ENCODE data around the gene ALPG.
"Not testable (repeated sequence)": the region's sequence is repeated elsewhere in the genome, so short reads cannot be mapped to it uniquely, and the experiment has no call there.

Gene ALPG

GRCh38 chr2:232389327-232389726 lies 17.3 kb upstream of the ALPG start:
- DNase-seq (ENCODE audit: extremely low read depth, low read depth): no peak
- TF ChIP-seq, protein P1, sequence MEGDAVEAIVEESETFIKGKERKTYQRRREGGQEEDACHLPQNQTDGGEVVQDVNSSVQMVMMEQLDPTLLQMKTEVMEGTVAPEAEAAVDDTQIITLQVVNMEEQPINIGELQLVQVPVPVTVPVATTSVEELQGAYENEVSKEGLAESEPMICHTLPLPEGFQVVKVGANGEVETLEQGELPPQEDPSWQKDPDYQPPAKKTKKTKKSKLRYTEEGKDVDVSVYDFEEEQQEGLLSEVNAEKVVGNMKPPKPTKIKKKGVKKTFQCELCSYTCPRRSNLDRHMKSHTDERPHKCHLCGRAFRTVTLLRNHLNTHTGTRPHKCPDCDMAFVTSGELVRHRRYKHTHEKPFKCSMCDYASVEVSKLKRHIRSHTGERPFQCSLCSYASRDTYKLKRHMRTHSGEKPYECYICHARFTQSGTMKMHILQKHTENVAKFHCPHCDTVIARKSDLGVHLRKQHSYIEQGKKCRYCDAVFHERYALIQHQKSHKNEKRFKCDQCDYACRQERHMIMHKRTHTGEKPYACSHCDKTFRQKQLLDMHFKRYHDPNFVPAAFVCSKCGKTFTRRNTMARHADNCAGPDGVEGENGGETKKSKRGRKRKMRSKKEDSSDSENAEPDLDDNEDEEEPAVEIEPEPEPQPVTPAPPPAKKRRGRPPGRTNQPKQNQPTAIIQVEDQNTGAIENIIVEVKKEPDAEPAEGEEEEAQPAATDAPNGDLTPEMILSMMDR (IDR thresholded peaks at IDR 0.05; ENCODE audit: low read depth, low read length, missing control alignments): no peak
- no peak overlapping the region for H3K4me3 ChIP-seq (replicated peaks; ENCODE audit: low read depth, low read length)

GRCh38 chr2:232390661-232391060 lies 16.0 kb upstream of the ALPG start:
- no peak for DNase-seq (ENCODE audit: extremely low read depth, low read depth)
- TF ChIP-seq, protein P1 (IDR thresholded peaks at IDR 0.05; ENCODE audit: low read depth, low read length, missing control alignments): no peak
- H3K4me3 ChIP-seq (replicated peaks; ENCODE audit: low read depth, low read length): no peak overlapping the region

- TF ChIP-seq, protein P1 (IDR thresholded peaks at IDR 0.05; ENCODE audit: low read depth, low read length, missing control alignments): no peak
- no peak for DNase-seq (ENCODE audit: extremely low read depth, low read depth)
- H3K4me3 ChIP-seq (replicated peaks; ENCODE audit: low read depth, low read length): no peak overlapping the region
Observed at GRCh38 chr2:232393556-232393955, 13.1 kb upstream of the ALPG start.

- not testable (repeated sequence) for DNase-seq (ENCODE audit: extremely low read depth, low read depth); H3K4me3 ChIP-seq (replicated peaks; ENCODE audit: low read depth, low read length)
Observed at GRCh38 chr2:232394431-232394830, 12.2 kb upstream of the ALPG start.

DNA sequence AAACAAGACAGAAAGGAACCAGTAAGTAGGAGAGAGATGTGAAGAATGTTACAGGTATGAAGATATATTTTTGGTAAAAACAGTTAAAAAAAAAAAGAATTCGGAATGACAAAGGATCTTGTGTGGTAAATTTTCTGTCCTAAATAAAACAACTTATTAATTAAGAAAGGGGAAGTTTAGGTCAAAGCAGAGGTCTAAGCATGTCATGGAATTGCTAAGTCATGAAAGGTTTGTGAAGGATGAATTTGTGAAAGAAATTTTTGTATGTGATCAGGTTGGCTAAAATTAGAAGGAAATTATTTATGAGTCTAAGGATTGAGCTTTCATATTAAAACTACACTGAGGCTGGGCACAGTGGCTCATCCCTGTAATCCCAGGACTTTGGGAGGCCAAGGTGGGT lies 11.1 kb upstream of the ALPG start:
- H3K4me3 ChIP-seq (replicated peaks; ENCODE audit: low read depth, low read length): no peak overlapping the region
- DNase-seq (ENCODE audit: extremely low read depth, low read depth): no peak
- TF ChIP-seq, protein P1 (IDR thresholded peaks at IDR 0.05; ENCODE audit: low read depth, low read length, missing control alignments): no peak

- DNase-seq (ENCODE audit: extremely low read depth, low read depth): no peak
- H3K4me3 ChIP-seq (replicated peaks; ENCODE audit: low read depth, low read length): no peak overlapping the region
- TF ChIP-seq, protein P1 (IDR thresholded peaks at IDR 0.05; ENCODE audit: low read depth, low read length, missing control alignments): no peak
Observed at GRCh38 chr2:232396683-232397082, 10.0 kb upstream of the ALPG start.

DNA sequence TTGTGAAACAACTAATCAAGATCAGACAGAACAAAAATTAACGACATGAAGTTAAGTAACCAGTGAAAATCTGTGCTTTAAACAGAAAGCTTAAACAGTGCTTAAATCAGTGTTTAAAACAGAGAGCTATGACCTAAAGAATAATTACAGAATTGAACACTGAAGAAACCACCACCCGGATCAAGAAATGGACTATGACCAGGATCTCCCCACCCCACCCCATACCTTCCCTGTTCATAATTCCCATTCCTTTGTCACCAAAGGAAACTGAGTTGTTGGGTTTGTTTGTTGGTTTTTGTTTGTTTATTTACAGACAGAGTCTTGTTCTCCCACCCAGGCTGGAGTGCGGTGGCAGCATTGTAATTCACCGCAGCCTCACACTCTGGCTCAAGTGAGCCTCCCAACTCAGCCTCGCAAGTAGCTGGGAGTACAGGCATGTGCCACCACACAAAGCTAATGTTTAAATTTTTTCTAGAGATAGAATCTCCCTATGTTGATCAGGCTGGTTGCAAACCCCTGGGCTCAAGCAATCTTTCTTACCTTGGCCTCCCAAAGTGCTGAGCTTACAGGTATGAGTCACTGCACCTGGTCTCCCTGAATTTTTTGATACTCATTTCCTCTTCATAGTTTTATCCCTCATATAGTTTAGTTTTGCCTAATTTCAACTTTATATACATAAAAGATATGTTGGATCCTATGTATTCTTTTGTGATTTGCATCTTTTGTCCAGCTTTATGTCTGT lies 8.2 kb upstream of the ALPG start:
- DNase-seq (ENCODE audit: extremely low read depth, low read depth): no peak
- TF ChIP-seq, protein P1 (IDR thresholded peaks at IDR 0.05; ENCODE audit: low read depth, low read length, missing control alignments): no peak
- H3K4me3 ChIP-seq (replicated peaks; ENCODE audit: low read depth, low read length): no peak overlapping the region
